ENCODE data around the gene CPSF3. TPM values are rescaled to one million over a fixed set of nuclear protein-coding genes. Genes with fewer than 3 reads are reported as not detected.

The CPSF3 gene
- total RNA-seq, 1 donor from 2014 or later: 40.3 TPM

DNA sequence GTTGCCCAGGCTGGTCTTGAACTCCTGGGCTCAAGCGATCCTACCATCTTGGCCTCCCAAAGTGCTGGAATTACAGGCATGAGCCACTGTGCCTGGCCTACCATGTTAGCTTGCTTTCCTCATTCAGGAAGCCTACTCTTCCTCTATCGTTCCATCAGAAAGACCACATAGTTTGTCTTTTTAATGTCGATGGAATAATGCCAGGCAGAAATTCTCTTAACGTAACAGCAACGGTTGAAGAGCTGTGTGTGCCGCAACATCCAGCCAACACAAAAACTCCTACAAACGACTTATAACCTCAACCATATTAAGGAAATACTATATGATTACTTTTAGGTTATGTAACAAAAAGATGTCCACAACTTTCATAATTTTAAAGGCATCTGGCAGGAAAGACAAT, 10.7 kb upstream of the CPSF3 start:
- FAIRE-seq: no peak
- no peak overlapping the region for H3K4me3 Mint-ChIP-seq (ENCODE audit: unreplicated experiment)
- Histone ChIP-seq H3K9me3 (ENCODE audit: insufficient read depth, low read depth, low read length) (no peaks in the 10 kb centered on the region), H3K27ac (ENCODE audit: low read depth, low read length) (no peak overlapping the region), H3K4me2 (ENCODE audit: low read length) (no peak overlapping the region), H4K20me1 (ENCODE audit: insufficient read depth, low read length) (peaks cover 17% of the 10 kb centered on the region), H3K4me1 (ENCODE audit: insufficient read depth, low read length) (peaks cover 14% of the 10 kb centered on the region), H3K79me2 (ENCODE audit: insufficient read depth, low read length) (peaks cover 40% of the 10 kb centered on the region), H3K27me3 (ENCODE audit: insufficient read depth, low read length) (no peaks in the 10 kb centered on the region), H3K36me3 (ENCODE audit: insufficient read depth, low read length) (peaks cover 9% of the 10 kb centered on the region), H2AFZ (ENCODE audit: low read depth, low read length) (no peak overlapping the region), H3K4me3 (ENCODE audit: insufficient read depth, low read depth, low read length) (no peak overlapping the region), H3K9ac (ENCODE audit: low read length) (no peak overlapping the region)
- no peaks in the 10 kb centered on the region for H3K27me3 Mint-ChIP-seq (ENCODE audit: low read depth, unreplicated experiment)
- H3K9me3 Mint-ChIP-seq (ENCODE audit: unreplicated experiment): no peaks in the 10 kb centered on the region
- DNase-seq (ENCODE audit: low read depth): no peak
- no peak for TF ChIP-seq EZH2 (IDR thresholded peaks at IDR 0.05; ENCODE audit: insufficient read depth, low read length)
- TF ChIP-seq CTCF (IDR thresholded peaks at IDR 0.05; ENCODE audit: insufficient read depth, low read depth, low read length): no peak
- no peak overlapping the region for H3K27ac Mint-ChIP-seq (ENCODE audit: unreplicated experiment)
- peaks cover 7% of the 10 kb centered on the region for H3K36me3 Mint-ChIP-seq (ENCODE audit: low read depth, unreplicated experiment)
- peaks cover 9% of the 10 kb centered on the region for H3K4me1 Mint-ChIP-seq (ENCODE audit: low read depth, unreplicated experiment)

DNA sequence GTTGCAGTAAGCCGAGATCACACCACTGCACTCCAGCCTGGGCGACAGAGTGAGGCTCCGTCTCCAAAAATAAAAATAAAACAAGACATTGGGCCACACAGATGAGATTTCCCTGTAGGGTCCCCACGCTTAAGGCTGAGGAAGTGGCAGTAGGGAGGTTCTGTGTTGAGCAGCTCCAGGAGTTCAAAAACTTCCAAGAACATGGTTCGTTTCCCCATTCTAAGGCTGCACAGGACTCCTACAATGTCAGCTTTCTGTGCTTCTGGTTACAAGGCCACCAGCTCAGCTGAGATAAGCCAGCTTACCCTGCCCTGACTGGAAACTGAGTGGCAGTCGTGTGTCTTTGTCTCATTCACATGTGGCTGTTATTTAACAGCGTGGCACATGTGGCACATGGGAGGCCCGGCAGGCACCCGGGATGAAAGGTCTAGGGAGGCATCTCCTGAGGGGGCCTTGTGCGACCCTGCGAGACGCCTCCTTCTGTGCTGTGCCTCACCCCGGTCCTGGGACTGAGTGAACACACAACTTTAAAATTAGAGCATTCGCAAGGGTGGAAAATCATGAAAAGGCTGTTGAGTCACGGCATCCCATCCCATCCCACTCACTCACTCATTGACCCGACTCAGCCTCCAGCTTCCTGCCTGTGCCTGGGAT, 7.8 kb upstream of the CPSF3 start:
- Histone ChIP-seq H3K4me1 (ENCODE audit: insufficient read depth, low read length) (peaks cover 14% of the 10 kb centered on the region), H3K27me3 (ENCODE audit: insufficient read depth, low read length) (no peaks in the 10 kb centered on the region), H3K4me3 (ENCODE audit: insufficient read depth, low read depth, low read length) (no peak overlapping the region), H4K20me1 (ENCODE audit: insufficient read depth, low read length) (peaks cover 24% of the 10 kb centered on the region), H3K9ac (ENCODE audit: low read length) (peak overlapping the region; percentile 54), H3K79me2 (ENCODE audit: insufficient read depth, low read length) (peaks cover 69% of the 10 kb centered on the region), H3K36me3 (ENCODE audit: insufficient read depth, low read length) (peaks cover 9% of the 10 kb centered on the region), H3K27ac (ENCODE audit: low read depth, low read length) (peak overlapping the region; percentile 81), H2AFZ (ENCODE audit: low read depth, low read length) (no peak overlapping the region), H3K9me3 (ENCODE audit: insufficient read depth, low read depth, low read length) (no peaks in the 10 kb centered on the region), H3K4me2 (ENCODE audit: low read length) (peak overlapping the region; percentile 70)
- no peak overlapping the region for H3K4me3 Mint-ChIP-seq (ENCODE audit: unreplicated experiment)
- peaks cover 4% of the 10 kb centered on the region for H3K36me3 Mint-ChIP-seq (ENCODE audit: low read depth, unreplicated experiment)
- H3K27ac Mint-ChIP-seq (ENCODE audit: unreplicated experiment): peak overlapping the region; percentile 22
- H3K27me3 Mint-ChIP-seq (ENCODE audit: low read depth, unreplicated experiment): no peaks in the 10 kb centered on the region
- H3K4me1 Mint-ChIP-seq (ENCODE audit: low read depth, unreplicated experiment): peaks cover 9% of the 10 kb centered on the region
- TF ChIP-seq CTCF (IDR thresholded peaks at IDR 0.05; ENCODE audit: insufficient read depth, low read depth, low read length) (no peak), EZH2 (IDR thresholded peaks at IDR 0.05; ENCODE audit: insufficient read depth, low read length) (no peak)
- H3K9me3 Mint-ChIP-seq (ENCODE audit: unreplicated experiment): no peaks in the 10 kb centered on the region
- no peak for FAIRE-seq
- peak; percentile 41 for DNase-seq (ENCODE audit: low read depth)

GRCh38 chr2:9416267-9416961, 7.0 kb upstream of the CPSF3 start:
- no peak for FAIRE-seq
- no peak for DNase-seq (ENCODE audit: low read depth)
- H3K27me3 ChIP-seq (ENCODE audit: insufficient read depth, low read length): no peaks in the 10 kb centered on the region
- no peak overlapping the region for H3K4me3 ChIP-seq (ENCODE audit: insufficient read depth, low read depth, low read length)
- peak overlapping the region; percentile 54 for H3K9ac ChIP-seq (ENCODE audit: low read length)
- Mint-ChIP-seq H3K4me3 (ENCODE audit: unreplicated experiment) (no peak overlapping the region), H3K4me1 (ENCODE audit: low read depth, unreplicated experiment) (peaks cover 9% of the 10 kb centered on the region), H3K9me3 (ENCODE audit: unreplicated experiment) (no peaks in the 10 kb centered on the region), H3K27ac (ENCODE audit: unreplicated experiment) (peak overlapping the region; percentile 11), H3K36me3 (ENCODE audit: low read depth, unreplicated experiment) (peaks cover 4% of the 10 kb centered on the region), H3K27me3 (ENCODE audit: low read depth, unreplicated experiment) (no peaks in the 10 kb centered on the region)
- TF ChIP-seq EZH2 (IDR thresholded peaks at IDR 0.05; ENCODE audit: insufficient read depth, low read length) (no peak), CTCF (IDR thresholded peaks at IDR 0.05; ENCODE audit: insufficient read depth, low read depth, low read length) (no peak)
- peak overlapping the region; percentile 70 for H3K4me2 ChIP-seq (ENCODE audit: low read length)
- H4K20me1 ChIP-seq (ENCODE audit: insufficient read depth, low read length): peaks cover 29% of the 10 kb centered on the region
- H3K4me1 ChIP-seq (ENCODE audit: insufficient read depth, low read length): peaks cover 14% of the 10 kb centered on the region
- no peak overlapping the region for H2AFZ ChIP-seq (ENCODE audit: low read depth, low read length)
- H3K27ac ChIP-seq (ENCODE audit: low read depth, low read length): peak overlapping the region; percentile 81
- H3K9me3 ChIP-seq (ENCODE audit: insufficient read depth, low read depth, low read length): no peaks in the 10 kb centered on the region
- H3K36me3 ChIP-seq (ENCODE audit: insufficient read depth, low read length): peaks cover 6% of the 10 kb centered on the region
- peaks cover 76% of the 10 kb centered on the region for H3K79me2 ChIP-seq (ENCODE audit: insufficient read depth, low read length)

All from astrocyte (in vitro differentiated cells and primary cell).